ENCODE measurements around the gene FFAR4.

Gene FFAR4

DNA sequence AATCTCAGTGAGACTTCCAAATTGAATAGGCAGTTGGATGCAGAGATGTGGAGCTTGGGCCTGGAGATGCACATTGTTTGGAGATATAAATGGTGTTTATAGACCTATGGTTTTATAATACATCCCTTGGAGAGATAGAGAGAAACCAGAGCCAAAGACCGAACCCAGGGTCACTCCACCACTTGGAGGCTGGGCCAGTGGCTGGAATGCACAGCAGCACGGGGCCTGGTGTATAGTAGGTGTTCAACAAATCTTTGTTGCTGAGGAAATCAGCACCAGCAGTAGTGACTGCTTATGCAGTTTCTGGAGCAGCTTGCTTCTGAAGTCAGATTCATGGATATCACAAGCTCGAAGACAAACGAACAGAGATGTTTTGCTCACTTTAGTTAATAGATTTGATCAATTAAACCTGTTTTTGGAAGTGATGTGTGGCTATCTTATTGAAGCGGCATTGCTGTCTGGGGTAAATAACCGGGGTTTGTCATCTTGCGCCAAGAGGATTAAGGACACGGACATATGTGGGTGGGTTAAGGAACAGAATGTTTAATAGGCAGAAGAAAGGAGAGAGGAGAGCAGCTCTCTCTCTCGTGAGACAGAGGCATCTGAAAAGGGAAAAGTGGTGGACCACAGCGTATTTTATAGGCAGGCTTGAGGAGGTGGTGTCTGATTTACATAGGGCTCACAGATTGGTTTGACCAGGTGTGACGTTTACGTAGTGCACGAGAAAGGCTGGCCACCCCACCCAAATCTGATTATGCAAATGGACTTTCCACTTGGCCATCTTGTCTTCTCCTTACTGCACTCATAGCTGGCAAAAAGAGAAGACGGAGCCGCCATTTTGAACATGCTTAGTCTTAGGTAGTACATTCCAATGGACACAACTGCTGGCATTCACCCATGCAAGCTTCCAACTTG is 23.4 kb downstream of the FFAR4 start:
- H3K9me3 Mint-ChIP-seq: no peaks in the 10 kb centered on the region
- DNase-seq (no peak), ATAC-seq (no peak)
- no peak overlapping the region for H3K27ac Mint-ChIP-seq
- H3K4me3 Mint-ChIP-seq: no peak overlapping the region
- H3K4me1 Mint-ChIP-seq: no peaks in the 10 kb centered on the region
- H3K27me3 Mint-ChIP-seq: peaks cover 12% of the 10 kb centered on the region

DNA sequence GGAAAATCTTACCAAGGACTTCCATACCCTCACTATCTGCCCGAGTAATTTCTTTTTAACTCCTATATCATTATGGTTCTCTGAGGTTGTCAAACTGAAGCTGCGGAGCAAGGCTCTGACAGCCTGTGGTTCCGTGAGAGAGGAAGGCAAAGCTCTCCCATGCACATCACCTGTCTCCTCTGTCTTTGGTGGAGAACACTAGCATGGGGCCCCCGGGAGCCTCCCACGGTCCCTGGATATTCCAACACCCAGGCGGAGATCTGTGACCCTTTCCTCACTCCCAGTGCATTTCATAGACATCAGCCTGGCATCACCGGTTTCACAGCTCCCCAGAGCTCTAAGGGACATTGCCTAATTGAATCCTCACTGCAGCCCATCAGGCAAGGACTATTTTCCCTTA is 24.2 kb downstream of the FFAR4 start:
- ATAC-seq: no peak
- no peak for DNase-seq
- Mint-ChIP-seq H3K4me1 (no peaks in the 10 kb centered on the region), H3K27ac (no peak overlapping the region), H3K9me3 (no peaks in the 10 kb centered on the region), H3K27me3 (peaks cover 12% of the 10 kb centered on the region), H3K4me3 (no peak overlapping the region)

DNA sequence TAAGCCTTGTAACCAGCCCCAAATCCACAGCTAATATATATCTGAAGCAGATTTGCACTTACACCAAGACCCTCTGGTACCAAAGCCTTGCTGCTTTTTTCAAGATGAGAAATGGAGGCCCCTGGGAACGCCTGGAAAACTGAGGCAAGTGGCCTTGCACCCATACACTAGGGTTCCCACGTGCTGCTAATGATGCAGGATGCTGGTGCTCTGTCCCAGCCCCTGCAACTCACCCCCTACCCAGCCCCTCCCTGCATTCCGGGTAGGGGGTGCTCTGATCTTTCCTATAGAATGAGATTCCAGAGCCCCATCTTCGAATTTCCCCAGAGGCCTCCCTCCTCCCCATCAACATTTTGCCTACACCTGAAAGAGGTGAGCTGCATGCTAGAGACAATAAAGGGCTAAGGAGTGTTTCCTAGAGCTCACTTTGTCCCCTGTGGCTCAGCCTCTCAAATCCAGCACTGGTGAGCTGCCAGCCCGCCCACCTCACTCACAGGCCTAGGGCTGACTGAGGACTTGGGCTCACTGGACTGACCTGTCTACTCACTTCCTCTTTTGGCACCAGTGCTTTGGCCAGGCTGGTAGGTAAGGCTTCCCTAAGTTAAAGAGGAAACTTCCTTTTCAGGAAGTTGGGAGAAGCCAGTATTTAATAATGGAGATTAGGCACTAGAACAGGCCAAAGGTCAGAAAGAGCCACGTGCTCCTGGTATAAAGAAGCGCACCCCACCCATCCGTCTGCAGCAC is 24.8 kb downstream of the FFAR4 start:
- Mint-ChIP-seq H3K9me3 (no peaks in the 10 kb centered on the region), H3K27me3 (peaks cover 12% of the 10 kb centered on the region), H3K4me3 (no peak overlapping the region), H3K27ac (no peak overlapping the region), H3K4me1 (no peaks in the 10 kb centered on the region)
- ATAC-seq (no peak), DNase-seq (no peak)

DNA sequence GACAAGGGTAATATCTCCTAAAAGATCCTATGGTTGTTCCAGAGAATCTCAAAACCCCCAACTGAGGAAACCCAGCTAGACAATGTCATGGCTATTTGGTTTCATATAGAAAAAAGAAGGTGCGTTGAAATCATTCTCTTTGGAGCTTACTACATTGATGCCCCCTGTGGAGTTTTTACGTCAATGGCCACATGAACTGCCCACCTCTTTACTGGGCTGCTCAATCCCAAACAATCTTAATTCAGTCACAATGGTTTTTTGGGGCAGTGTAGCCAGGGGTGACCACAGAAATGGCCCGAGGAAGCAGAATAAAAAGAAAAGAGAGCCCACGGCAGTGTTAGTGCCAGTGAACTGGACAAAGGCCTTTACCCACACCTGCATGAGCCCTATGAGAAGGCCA is 26.8 kb downstream of the FFAR4 start:
- Mint-ChIP-seq H3K27me3 (peaks cover 12% of the 10 kb centered on the region), H3K4me3 (no peak overlapping the region), H3K4me1 (no peaks in the 10 kb centered on the region), H3K9me3 (no peaks in the 10 kb centered on the region), H3K27ac (no peak overlapping the region)
- ATAC-seq: no peak
- DNase-seq: no peak

DNA sequence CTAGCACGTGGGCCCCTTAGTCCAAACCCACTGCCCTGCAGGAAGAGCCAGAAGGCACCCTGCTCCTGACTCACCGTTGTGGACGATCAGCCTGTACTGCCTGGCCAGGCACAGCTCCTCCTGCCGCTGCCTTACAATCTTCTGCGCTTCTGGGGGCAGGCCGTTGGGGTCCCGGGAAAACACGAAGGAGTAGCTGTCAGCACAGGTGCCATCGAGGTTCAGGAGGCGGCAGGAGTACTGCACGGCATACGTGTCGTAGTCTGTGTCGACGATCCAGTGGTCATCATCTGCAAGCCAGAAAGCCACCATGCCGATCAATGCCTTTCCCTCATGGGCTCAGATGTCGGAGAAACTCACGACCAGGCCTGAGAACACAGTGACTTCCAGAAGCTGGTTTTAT is 27.3 kb downstream of the FFAR4 start:
- no peak for DNase-seq
- no peak overlapping the region for H3K4me3 Mint-ChIP-seq
- peaks cover 8% of the 10 kb centered on the region for H3K27me3 Mint-ChIP-seq
- no peaks in the 10 kb centered on the region for H3K9me3 Mint-ChIP-seq
- ATAC-seq: no peak
- no peak overlapping the region for H3K27ac Mint-ChIP-seq
- H3K4me1 Mint-ChIP-seq: no peaks in the 10 kb centered on the region

DNA sequence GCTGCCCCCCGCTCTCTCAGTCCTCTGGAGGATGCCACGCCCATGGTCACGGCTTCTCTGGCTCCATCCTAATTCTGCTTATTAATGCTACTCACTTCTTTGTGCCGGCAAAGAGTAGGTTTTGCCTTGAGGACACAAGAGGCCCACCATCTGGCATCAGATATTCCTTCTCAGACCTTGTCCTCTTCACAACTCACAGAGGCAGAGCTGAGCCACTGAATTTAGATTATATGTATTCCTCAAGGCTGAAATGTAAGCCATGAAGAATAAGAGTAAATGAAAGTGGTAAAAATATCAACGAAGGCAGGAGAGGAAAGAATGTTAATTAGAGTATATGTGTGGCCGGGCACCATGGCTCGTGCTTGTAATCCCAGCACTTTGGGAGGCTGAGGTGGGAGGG is 28.1 kb downstream of the FFAR4 start:
- DNase-seq (no peak), ATAC-seq (no peak)
- Mint-ChIP-seq H3K4me1 (no peaks in the 10 kb centered on the region), H3K9me3 (no peaks in the 10 kb centered on the region), H3K27ac (no peak overlapping the region), H3K27me3 (peaks cover 5% of the 10 kb centered on the region), H3K4me3 (no peak overlapping the region)

DNA sequence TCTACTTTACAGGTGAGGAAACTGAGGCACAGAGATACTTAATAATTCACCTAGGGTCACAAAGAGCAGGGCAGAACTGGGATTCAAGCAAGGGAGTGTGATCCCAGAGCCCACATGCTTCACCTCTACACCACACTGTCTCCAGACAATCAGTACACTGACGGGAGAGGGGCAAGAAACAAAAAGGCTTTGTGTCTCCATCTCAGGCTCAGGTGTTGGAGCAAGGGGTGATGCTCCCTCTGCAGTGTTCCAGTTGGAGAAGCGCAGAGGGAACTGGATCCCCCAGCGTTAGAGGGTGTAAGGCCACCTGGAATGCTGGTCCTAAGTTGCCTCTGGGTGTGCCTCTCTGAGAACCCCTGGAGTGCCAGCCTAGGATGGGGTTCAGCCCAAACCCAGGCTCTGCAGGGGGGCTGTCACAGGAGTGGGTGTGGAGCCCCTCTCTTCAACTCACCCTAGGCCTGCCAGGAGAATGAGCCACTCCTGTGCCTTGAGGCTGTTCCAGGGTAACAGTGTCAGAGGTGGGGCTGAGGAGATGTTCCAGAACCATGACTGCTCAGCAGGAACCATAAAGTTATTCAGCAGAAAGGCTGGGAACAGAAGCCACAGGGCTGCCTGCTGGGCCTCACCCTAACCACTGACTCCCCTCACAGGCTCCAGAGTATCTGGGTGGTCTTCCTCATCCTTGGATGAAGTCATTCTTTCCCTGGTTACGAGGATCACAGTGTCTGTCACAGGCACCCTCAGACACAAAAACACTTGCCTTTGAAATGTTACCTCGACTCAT is 29.1 kb downstream of the FFAR4 start:
- no peaks in the 10 kb centered on the region for H3K9me3 Mint-ChIP-seq
- DNase-seq: no peak

DNA sequence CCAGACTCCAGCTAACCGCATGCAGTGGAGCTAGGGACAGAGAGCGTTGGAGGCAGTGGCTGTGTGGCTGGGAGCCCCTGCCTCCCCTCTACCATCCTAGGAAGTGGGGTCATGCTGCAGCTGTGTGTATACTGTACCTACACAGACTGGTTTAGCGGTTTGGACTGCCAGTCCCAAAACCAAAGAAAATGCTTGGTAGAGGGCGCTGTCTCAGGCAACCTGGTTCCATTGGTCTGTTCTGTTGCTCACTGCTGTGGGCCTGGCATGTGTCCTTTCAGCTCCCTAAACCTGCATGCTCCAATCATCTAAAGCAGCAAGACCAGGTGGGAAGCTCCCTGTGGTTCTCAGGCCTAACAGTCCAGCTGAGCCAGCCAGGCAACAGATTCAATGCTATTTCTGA is 30.1 kb downstream of the FFAR4 start:
- H3K27me3 Mint-ChIP-seq: peaks cover 21% of the 10 kb centered on the region
- no peaks in the 10 kb centered on the region for H3K9me3 Mint-ChIP-seq
- H3K4me1 Mint-ChIP-seq: no peaks in the 10 kb centered on the region
- no peak for ATAC-seq
- H3K4me3 Mint-ChIP-seq: no peak overlapping the region
- no peak overlapping the region for H3K27ac Mint-ChIP-seq
- no peak for DNase-seq

More for the DNA sequence above, 29.1 kb downstream of the FFAR4 start:
- Mint-ChIP-seq H3K4me1 (no peaks in the 10 kb centered on the region), H3K4me3 (no peak overlapping the region), H3K27ac (no peak overlapping the region), H3K27me3 (peaks cover 15% of the 10 kb centered on the region)
- ATAC-seq: peak; percentile 32

DNA sequence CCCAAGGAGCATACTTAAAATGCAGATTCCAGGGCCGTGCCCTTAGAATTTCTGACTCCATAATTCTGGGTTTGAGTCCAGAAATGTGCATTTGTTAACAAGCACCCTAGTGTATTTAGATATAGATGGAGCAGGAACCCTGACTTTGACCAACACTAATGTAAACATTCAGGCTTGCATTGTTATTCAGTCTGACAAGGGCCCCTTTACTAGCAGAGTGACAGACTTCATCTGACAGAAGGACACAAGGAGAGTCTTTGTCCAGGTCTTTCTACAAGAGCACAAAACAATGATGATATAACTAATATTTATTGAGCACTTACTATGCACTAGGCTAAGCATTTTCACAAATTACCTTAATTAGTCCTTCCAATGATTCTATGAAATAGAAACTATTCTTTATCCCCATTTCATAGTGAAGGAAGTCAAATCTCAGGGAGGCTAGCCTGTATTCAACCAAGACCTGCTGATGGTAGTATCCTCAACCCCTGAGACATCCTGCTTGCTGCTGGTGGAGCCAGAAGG is 30.7 kb downstream of the FFAR4 start:
- Mint-ChIP-seq H3K4me3 (no peak overlapping the region), H3K27me3 (peaks cover 27% of the 10 kb centered on the region), H3K9me3 (no peaks in the 10 kb centered on the region), H3K27ac (no peak overlapping the region), H3K4me1 (no peaks in the 10 kb centered on the region)
- ATAC-seq: no peak
- DNase-seq: no peak

DNA sequence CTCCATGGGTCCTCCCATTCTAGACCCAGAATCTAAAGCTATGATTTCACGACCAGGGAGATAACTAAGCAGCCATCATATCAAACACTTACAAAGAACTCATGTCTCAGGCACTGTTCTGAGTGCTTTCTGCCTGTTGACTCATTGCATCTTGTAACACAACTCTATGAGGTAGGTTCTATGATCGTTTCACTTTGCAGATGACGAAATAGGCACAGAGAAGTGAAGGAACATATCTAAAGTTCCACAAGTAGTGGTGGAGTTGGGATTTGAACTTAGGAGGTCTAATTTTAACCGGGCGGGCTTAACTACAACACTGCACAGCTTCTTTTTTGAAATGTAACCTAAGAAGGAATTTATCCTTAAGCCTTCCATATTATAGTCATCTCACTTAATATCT is 31.7 kb downstream of the FFAR4 start:
- Mint-ChIP-seq H3K4me1 (no peaks in the 10 kb centered on the region), H3K9me3 (no peaks in the 10 kb centered on the region), H3K27ac (no peak overlapping the region), H3K4me3 (no peak overlapping the region), H3K27me3 (peaks cover 37% of the 10 kb centered on the region)
- ATAC-seq (no peak), DNase-seq (no peak)

DNA sequence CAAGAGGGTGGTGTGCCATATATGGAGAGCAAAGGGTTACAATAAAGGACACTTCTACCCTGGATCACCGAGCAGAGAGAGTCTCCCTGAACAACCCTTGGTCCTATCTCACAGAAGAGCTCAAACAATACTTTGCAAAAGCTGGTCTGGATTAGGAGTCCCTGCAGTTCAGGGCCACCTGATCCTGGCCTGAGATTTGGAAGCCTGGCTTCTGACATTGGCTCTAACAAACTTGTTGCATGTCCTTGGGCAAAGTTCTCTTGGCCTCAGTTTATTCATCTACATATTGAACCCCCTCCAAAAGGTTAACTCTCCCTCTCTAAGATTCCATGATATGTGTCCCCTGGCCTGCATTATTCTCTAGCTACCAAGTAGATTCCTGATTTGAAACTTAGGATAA is 32.9 kb downstream of the FFAR4 start:
- Mint-ChIP-seq H3K4me1 (no peaks in the 10 kb centered on the region), H3K4me3 (no peak overlapping the region), H3K9me3 (no peaks in the 10 kb centered on the region), H3K27ac (no peak overlapping the region), H3K27me3 (peaks cover 48% of the 10 kb centered on the region)
- DNase-seq (no peak), ATAC-seq (no peak)

DNA sequence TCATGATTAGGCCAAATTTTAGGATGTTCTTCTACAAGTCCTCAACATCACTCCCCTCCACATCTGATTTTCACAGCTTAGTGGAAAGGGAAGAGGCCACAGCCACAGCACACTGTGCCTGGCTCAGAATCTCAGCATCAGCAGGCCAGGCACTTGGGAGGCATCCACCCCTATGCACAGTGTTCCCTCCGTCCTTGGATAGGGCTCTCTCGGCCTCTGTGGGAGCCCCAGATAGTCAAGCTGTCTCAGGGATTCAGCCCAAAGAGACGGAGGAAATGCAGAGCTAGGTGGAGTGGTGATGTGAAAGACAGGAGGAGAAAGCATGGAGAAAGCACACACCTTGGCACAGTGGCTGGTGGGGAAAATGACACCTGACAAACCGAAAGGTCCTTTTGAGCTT is 33.3 kb downstream of the FFAR4 start:
- H3K27me3 Mint-ChIP-seq: peaks cover 50% of the 10 kb centered on the region
- ATAC-seq (no peak), DNase-seq (no peak)
- no peak overlapping the region for H3K4me3 Mint-ChIP-seq
- no peak overlapping the region for H3K27ac Mint-ChIP-seq
- no peaks in the 10 kb centered on the region for H3K9me3 Mint-ChIP-seq
- H3K4me1 Mint-ChIP-seq: no peaks in the 10 kb centered on the region

DNA sequence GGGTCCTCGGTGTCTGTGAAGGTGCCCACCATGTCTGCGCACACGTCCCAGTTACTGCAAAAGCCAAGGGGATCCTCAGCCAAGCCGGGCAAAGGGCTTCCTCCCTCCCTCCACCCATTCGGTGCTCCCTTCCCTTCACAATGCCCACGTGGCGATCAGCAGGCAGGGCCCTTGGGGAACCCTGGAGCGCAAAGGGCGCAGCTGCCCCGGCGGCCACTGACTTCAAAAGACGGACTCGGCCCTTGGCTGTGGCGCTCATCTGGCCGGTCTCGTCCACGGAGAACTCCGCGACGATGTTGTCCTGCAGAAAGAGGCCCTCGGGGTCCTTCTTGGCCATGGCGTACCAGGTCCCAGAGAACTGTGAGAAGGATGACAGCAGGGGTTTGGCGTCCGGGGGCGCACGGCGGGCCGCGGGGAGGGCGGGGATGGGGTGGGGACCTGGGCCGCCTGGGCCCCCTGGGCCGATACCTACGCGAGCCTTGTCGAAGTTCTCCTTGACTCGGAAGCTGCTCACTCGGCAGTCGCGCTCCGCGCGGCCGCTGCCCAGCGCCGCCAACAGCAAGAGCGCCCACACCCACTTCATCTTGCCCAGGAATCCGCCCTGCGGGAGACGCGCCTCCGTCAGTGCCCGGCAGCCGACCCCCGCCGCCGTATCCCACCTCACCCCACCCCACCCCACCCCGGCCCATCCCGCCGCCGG is 34.1 kb downstream of the FFAR4 start:
- H3K4me3 Mint-ChIP-seq: no peak overlapping the region
- no peaks in the 10 kb centered on the region for H3K9me3 Mint-ChIP-seq
- no peak for DNase-seq
- peak; percentile 26 for ATAC-seq
- peaks cover 50% of the 10 kb centered on the region for H3K27me3 Mint-ChIP-seq
- no peaks in the 10 kb centered on the region for H3K4me1 Mint-ChIP-seq
- no peak overlapping the region for H3K27ac Mint-ChIP-seq

DNA sequence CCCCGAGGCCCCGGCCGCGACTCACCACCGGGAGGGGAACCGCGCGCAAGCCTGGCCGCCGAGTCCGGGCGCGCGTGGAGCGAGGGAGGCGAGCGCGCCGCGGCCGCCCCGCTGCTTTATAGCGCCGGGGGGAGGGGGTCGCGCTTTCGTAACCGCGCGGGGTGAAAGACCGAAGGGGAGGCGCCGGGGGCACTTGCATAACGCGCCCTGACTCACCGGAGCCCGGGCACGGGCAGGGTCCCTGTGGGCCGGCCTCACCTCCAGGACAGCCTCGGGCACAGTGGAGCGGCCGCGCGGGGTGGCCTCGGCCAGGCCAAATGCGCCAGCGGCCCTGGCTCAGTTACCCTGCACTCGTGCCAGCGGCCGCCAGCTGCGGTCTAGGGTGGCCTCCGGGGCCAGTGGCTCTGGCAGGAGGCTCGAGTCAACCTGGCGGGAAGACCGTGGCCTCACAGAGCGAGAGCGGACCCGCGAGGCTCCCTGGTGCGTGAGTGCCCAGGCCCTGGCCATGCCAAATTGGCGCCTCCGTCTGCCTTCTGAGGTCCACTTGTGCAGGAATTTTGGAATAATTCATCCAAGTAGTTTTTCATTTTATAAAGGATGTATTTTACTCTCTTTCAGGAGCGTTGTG is 34.8 kb downstream of the FFAR4 start, which contains the start of gene RBP4:
Gene RBP4, minus strand, starts transcription at position 90 of the 628 bp plus-strand sequence. CDS start 207 bp downstream, outside the sequence.
- H3K27ac Mint-ChIP-seq: no peak within 1 kb of the TSS
- H3K27me3 Mint-ChIP-seq: peaks cover 55% of the 10 kb centered on the region
- H3K9me3 Mint-ChIP-seq: peaks cover 0 to 1% of the 10 kb centered on the region in 2 donors
- H3K4me1 Mint-ChIP-seq: no peaks in the 10 kb centered on the region
- no peak for DNase-seq
- H3K4me3 Mint-ChIP-seq: no peak within 1 kb of the TSS
- ATAC-seq: peak; percentile 45
